Activated CD4-positive, alpha-beta T cell treated with anti-CD3 and anti-CD28 coated beads, Interleukin-2, amount 50 U/mL, for 1 hour (primary cell): ENCODE measurements around the gene CYP2E1.
"Not testable (repeated sequence)": the region's sequence is repeated elsewhere in the genome, so short reads cannot be mapped to it uniquely, and the experiment has no call there.

Source experiments
- DNase-seq: peaks from one replicate; pipeline ENCODE4 v3.0.0-alpha.2; 2020

The CYP2E1 gene

DNA sequence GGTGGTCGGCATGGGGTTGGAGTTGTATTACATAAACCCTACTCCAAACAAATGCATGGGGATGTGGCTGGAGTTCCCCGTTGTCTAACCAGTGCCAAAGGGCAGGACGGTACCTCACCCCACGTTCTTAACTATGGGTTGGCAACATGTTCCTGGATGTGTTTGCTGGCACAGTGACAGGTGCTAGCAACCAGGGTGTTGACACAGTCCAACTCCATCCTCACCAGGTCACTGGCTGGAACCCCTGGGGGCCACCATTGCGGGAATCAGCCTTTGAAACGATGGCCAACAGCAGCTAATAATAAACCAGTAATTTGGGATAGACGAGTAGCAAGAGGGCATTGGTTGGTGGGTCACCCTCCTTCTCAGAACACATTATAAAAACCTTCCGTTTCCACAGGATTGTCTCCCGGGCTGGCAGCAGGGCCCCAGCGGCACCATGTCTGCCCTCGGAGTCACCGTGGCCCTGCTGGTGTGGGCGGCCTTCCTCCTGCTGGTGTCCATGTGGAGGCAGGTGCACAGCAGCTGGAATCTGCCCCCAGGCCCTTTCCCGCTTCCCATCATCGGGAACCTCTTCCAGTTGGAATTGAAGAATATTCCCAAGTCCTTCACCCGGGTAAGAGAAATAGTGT lies at the start of gene CYP2E1:
CYP2E1 (plus strand) TSS at position 407 of the 632 bp plus-strand sequence; CDS start at position 440, 33 bp downstream.
- no peak for DNase-seq

DNA sequence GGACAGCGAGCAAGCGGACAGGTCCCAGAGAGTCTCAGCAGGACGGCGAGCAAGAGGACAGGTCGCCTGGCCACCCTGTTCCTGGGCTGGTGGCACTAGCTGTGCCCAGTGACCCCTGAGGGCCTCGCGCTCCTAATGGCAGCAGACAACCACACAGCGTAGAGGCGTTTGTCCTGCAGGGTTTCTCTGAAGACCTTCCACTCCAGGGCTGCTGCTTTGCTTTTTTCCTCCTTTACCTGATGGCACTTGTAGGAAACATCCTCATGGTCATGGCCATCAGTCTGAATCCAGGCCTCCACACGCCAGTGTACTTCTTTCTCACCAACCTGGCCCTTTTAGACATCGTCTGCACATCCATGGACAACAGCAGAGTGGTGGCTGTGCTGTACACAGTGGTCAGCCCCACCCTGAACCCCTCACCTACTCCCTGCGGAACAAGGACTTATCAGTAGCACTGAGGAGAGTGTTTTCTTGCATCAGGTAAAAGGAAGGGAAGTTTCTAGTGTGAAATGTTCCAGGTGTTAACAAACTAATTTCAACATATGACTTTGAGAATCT lies 46.0 kb upstream of the CYP2E1 start:
- DNase-seq, result no peak

DNA sequence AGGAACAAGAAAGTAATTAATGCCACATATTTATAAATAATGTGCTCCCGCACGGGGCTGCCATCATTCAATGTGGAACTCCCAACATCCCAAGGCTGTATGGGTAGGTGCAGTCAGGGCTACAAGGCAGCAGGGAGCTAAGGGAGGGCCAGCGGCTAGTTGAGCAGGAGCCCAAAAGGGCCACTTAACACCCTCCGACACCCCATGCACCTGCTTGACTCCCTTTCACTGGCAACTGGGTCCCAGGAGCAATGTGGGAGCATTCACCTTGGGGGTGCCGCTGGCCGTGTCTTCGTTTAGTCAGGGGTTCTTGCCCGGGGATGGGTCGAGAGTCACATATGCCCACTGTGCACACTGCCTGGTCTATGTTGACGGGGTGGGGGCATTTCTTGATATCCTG lies 45.5 kb upstream of the CYP2E1 start:
- no peak for DNase-seq

DNA sequence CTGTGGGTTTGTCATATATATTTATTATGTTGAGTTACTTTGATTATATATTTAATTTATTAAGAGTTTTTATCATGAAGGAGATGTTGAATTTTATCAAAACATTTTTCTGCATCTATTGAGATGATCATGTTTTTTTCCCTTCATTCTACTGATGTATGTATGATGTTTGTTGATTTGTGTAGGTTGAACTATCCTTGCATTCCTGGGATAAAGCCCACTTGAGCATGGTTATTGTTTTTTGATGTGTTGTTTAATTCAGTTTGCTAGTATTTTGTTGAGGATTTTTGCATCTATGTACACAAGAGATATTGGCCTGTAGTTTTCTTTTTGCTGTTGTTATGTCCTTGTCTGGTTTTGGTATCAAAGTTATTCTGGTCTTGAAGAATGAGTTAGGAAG lies 42.3 kb upstream of the CYP2E1 start:
- no peak for DNase-seq

DNA sequence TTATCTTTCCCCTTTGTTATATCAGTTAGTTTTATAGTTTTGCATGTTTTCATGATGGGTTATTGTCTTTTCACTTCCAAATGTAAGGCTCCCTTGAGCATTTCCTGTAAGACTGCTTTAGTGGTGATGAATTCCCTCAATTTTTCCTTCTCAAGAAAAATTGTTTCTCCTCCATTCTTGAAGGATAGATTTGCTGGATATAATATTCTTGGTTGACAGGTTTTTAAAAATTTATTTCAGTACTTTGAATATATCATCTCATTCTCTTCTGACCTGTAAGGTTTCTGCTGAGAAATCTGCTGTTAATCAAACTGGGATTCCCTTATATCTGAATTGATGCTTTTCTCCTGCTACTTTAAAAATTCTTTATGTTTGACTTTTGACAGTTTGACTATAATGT lies 40.1 kb upstream of the CYP2E1 start:
- DNase-seq, result no peak

DNA sequence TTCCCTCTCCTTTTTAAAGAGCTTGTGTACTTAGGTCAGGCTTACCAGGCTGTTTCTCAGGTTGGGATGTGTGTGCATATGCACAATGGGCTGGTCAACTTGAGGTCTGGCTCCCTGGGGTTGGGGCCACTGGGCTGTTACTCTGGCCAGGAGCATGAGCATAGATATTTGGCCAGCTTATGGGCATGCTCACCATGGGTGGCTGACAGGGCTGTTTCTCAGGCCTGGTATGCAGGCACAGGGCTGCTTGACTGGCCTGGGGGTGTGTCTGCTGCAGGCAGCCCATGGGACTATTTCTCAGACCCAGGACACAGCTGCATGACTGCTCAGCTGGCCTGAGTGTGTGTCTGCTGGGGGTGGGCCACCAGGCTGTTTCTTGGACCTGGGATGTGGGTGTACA lies 38.8 kb upstream of the CYP2E1 start:
- no peak for DNase-seq

DNA sequence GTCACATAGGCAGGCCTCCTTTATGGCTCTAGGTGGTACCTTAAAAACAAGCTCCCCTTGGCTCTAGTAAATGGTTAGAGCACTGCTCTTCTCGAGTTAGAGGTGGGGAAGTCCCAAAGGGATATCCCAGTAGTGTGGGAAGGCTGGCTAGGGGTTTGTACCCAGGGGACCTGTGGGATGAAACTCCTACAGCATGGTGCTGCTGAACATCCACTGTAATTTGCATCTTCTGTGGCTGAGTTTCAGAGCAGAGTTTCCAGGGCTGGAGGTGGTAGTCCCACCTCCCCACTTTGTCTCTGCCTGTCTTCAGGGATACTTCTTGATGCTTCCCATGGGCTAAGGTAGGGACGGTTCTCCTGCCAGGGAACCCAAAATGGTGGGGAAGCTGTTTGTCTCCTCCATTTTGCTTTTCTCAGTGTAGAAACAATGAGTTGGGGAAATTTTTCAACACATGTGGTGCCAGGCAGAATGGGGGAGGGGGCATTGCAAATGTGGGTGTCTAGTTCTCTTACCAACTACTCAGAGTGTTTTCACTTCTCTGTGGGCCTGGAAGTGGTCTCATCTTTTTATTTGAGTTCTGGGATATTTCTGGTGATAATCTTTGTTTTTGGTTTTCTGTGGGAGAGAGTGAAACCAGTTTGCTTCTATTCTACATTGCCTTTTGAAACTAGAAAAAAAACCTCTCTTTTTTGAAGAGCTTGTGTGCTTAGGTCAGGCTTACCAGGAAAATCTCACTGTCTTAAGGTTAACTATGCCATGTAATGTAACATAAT lies 37.2 kb upstream of the CYP2E1 start:
- DNase-seq, result no peak

DNA sequence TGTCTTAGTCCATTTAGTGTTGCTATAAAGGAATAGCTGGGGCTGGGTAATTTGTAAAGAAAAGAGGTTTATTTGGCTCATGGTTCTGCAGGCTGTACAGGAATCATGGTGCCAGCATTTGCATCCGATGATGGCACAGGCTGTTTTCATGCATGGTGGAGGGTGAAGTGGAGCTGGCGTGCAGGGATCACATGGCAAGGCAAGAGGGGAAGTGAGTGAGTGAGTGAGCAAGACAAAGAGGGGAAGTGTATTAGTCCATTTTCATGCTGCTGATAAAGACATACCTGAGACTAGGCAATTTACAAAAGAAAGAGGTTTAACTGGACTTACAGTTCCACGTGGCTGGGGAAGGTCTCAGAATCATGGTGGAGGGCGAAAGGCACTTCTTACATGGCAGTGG lies 33.6 kb upstream of the CYP2E1 start:
- DNase-seq, result not testable (repeated sequence)

DNA sequence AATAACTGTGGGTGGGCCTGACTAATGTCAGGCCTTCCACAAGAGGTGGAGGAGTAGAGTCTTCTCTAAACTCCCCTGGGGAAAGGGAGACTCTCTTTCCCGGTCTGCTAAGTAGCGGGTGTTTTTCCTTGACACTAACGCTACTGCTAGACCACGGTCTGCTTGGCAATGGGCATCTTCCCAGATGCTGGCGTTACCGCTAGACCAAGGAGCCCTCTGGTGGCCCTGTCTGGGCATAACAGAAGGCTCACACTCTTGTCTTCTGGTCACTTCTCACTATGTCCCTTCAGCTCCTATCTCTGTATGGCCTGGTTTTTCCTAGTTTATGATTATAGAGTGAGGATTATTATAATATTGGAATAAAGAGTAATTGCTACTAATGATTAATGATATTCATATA lies 29.8 kb upstream of the CYP2E1 start:
- DNase-seq, result not testable (repeated sequence)

DNA sequence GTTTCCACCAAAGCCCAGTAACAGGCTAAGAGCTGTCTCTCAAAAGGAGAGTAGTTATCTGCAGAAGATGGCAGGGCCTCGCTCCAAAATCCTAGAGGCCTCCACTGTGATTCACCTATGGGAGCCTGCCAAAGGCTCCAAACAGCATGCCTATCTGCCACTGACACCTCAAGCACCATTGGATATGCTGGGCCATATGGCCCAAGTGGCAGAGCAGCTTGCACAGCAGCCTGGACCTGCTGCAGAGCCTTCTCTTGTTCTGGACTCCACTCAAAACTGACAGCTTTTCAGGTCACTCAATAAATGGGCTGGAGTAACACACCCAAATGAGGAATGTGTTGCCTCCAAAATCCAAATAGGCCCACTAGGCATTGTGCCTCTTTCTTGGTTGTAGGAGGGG lies 28.0 kb upstream of the CYP2E1 start:
- DNase-seq, result not testable (repeated sequence)

DNA sequence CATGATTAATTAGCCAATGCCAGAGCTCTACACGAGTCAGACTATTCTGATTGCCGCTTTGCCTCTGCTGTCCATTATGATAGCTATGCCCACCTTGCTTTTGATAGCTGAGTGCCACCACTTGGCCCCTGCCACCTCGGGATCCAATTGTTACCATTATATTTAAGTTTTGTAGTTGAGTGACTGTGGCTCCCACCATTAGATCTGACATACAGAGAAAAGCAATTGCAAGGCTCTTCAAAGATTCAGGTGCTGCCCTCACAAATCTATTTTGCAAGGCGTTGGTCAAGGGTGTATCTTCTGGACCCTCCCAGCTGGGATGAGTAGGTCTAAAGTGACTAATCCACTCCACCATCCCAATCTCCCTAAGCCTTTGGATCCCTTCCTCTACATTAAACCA lies 26.3 kb upstream of the CYP2E1 start:
- DNase-seq, result not testable (repeated sequence)

DNA sequence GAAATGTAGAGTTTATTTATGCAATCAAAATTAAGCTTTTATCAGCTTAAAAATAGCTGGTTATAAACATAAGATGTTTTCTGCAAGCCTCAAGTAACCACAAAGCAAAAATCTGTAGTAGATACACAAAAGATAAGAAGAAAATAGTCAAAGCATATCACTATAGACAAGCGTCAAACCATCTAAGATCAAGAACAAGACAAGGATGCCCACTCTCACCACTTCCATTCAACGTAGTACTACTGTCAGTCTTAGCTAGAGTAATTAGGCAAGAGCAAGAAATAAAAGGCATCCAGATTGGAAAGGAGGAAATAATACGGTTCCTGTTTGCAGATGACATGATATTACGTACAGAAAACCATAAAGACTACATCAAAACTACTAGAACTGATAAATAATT lies 17.5 kb upstream of the CYP2E1 start:
- DNase-seq, result no peak

DNA sequence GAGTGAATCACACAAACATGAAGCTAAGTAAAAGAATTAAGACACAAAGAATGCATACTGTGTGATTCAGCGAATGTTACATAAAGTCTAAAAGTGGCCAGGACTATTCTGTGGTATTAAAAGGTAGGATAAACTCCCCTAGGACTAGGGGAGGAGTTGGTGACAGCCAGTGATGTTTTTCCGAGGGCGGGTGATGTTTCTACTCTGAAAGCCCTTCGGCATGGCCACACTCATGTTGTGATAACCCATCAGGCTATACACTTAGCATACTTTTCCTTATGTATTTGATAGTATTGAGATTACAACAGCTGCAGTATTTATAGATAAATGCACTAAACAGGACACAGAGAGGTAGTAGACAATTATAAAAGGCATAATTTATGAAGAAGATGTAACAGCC lies 15.8 kb upstream of the CYP2E1 start:
- DNase-seq, result no peak

DNA sequence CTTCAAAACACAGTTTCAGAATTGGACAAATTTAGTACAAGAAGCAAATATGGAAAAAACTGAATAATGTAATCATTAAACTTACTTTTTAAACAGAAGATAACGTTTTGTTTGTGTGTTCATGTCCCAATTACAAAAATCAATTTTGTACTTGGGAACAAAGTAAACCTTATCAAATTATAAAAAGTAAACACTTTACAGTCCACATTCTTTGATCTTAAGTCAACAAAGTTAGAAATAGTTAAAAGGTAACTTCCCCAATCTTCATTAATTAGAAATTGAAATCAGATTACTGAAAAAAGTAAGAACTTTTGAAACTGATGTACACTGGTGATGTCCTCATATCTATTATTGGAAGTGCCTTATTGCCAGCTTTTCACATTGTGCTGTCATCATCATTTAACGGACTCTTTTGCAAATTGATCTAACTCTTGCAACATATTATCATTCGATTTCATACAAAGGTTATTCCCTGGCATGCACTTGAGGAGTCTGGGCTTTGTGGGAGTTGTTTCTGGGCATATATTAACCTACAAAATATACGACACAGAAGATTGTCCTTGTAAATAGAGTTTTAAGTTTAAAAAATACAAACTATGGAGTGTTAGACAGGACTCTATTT lies 15.1 kb upstream of the CYP2E1 start:
- no peak for DNase-seq

DNA sequence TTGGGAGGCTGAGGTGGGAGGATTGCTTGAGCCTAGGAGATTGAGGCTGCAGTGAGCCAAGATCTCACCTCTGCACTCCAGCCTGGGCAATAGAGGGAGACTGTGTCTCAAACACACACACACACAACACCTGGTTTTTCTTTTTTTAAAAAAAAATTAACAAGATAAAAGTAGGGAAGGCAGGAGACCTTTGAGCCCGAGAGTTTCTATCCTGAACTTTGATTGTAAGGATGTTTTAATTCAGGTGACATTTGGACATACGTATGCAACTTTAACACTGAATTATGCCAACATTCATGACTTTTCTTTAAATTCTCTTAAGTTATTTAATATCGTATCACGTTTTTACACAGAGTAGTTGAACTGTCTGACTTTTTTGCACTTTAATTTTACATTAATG lies 11.7 kb upstream of the CYP2E1 start:
- no peak for DNase-seq

DNA sequence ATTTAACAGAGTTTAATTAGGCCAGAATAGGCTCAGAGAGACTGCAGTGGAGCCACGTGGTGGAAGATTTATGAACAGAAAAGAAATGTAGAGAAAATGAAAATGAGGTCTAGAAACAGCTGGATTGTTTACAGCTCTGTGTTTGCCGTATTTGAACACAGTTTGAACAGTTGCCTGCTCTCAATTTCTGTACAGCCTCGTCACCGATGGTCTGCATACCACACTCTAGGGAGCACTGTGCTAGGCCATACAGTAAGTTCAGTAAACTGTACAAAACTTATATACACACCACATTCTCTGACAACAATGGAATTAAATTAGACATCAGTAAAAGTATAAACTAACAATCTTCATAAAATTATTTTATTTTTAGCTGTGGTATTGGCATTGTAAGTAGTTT lies 11.1 kb upstream of the CYP2E1 start:
- DNase-seq, result no peak

DNA sequence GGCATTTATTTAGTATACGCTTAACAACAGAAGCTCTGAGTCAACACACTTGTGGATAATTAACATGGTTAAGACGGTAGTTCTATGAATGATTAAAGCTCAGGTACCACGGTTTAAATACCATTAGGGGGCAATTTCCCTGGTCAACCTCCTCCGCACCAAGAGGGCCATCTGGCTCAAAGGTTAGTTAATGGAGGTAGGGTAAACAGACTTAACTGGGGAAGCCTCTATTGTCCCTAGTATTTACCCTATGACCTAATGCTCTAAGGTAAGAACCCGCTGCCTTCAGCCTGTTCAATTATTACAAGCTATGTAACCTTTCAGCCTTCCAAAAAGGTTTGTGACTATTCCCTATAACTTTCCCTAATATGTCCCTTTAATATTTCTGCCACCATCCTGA lies 8.6 kb upstream of the CYP2E1 start:
- DNase-seq, result not testable (repeated sequence)

DNA sequence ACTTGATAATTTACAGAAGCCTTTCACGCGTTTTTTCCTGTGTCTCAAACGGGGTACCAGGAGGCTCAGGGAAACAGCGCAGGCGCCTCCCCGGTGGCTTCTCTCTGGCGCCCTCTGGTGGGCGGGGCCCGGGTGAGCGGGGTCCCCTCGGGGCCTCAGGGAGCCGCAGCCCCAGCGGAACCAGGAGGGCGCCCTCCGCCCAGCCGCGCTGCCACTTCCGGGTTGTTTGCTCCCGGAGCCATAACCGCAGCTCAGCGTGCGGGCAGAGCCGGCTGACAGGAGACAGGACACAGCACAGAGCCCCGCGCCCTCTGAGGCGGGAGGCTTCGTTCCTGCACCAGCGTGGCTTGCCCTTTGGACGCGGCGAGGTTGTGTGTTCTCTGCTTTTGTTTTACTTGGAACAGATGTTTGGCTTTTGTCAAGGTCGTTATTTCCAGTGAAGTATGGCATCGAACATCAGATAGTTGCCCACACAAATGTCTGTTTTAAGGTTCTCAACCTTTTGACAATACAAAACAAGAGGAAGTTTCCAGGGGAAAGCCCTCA lies 6.9 kb upstream of the CYP2E1 start:
- DNase-seq, result peak; percentile 91

DNA sequence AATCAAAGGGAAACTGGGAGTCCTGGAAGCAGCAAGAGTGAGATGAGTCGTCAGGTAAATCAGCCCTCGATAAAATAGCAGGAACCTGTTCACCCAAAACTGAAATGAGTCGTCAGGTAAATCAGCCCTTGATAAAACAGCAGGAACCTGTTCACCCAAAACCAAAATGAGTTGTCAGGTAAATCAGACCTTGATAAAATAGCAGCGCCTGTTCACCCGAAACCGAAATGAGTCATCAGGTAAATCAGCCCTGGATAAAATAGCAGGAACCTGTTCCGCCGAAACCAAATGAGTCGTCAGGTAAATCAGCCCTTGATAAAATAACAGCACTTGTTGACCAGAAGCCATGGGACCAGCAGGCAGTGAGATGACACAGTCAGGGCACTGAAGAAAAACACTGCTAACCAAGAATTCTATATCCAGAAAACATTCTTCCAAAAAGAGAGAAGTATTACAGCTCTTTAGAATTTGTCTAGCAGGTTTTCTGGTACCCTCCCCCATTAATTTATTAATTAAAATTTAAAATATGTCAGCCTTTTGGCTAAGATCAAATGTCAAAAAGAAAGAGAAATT lies 3.4 kb upstream of the CYP2E1 start:
- no peak for DNase-seq

DNA sequence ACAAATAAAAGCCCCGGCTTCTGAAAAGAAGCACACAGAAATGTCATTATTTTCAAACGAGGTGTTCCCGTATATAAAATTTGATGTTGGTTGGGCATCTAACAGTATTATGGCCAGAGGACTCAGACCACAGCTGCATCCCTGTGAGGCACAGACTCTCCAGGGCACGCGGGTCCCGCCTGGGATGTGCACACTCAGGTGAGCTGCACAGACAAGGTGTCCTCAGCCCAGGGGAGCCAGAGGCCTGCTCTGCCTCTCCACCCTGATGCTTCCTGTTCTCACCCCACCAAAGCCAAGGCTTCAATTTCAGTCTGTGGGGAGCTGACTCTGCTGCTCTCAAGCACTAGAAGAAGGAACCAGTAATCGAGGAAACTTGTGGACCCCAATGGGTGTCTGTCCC lies 1.7 kb upstream of the CYP2E1 start:
- DNase-seq, result no peak

DNA sequence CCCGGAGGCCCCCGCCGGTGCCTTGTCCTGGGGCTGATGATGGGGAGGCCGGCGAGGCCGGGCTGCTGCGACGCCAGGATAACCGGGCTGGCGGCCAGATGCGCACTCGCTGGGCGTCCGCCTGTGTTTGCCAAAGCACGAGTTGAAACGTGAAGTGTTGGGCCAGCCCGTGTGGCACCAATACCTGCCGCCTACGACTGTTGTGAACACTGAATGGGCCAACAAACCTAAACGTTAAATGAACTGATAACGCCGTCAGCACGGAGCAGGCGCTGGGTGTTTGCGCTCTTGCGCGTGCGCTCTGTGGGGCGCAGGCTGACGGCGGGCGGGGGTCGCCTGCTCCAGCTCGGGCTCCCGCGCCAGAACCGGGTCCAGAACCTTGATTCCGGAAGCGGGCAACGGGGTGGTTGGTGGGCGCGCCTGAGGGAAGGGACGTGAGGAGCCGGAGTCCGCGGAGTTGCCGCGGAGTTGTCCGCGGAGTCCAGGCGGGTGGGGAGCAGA lies 658 bp downstream of the CYP2E1 start:
- no peak for DNase-seq

DNA sequence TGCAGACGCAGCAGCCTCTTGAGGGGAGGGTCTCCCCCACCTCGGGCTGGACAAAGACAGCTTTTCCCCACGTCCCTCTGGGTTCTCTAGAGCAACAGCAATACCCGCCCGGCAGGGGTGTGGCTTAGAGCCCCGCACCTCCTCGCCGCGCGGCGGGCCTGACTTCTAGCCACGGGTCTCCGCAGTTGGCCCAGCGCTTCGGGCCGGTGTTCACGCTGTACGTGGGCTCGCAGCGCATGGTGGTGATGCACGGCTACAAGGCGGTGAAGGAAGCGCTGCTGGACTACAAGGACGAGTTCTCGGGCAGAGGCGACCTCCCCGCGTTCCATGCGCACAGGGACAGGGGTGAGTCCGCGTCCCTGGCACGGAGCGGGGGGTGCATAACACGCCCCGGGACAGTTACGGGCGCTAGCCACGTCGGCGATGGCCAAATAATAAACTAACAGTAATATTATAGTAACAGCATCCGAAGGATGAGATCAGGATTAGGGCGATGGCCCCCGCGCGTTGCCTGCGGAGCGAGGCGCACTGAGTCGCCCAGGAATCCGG lies 1.2 kb downstream of the CYP2E1 start:
- no peak for DNase-seq
